ENCODE results near the gene NFE2L2.

DNA sequence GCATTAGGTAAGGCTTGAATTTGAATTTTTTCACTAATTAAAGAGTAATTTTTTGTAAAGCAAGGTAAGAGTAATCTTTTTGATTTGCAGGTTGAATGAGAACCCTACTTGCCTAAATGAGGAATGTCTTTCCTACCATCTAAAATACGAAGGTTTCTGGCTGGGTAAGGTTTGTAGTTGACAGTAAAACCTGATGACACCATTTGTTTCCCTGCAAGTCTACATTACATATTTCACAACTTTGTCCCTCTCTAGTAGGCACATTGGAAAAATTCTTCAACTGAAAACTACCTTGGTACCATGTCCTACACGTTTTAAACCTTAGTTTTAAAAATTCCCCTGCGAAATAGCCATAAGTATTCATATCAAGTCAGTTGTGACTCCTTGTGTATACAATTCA is 42.6 kb downstream of the NFE2L2 start:
- TF ChIP-seq, protein P1, sequence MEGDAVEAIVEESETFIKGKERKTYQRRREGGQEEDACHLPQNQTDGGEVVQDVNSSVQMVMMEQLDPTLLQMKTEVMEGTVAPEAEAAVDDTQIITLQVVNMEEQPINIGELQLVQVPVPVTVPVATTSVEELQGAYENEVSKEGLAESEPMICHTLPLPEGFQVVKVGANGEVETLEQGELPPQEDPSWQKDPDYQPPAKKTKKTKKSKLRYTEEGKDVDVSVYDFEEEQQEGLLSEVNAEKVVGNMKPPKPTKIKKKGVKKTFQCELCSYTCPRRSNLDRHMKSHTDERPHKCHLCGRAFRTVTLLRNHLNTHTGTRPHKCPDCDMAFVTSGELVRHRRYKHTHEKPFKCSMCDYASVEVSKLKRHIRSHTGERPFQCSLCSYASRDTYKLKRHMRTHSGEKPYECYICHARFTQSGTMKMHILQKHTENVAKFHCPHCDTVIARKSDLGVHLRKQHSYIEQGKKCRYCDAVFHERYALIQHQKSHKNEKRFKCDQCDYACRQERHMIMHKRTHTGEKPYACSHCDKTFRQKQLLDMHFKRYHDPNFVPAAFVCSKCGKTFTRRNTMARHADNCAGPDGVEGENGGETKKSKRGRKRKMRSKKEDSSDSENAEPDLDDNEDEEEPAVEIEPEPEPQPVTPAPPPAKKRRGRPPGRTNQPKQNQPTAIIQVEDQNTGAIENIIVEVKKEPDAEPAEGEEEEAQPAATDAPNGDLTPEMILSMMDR (conservative IDR thresholded peaks at IDR 0.05 in 1 of 2, IDR thresholded peaks at IDR 0.05 in 1 of 2; ENCODE audit: extremely low read depth in 1 of 2, insufficient read depth in 1 of 2, low read depth in 1 of 2, low read length in 2 of 2): no peak
- no peak for TF ChIP-seq EZH2 (IDR thresholded peaks at IDR 0.05; ENCODE audit: borderline replicate concordance, low read length)

All from mammary epithelial cell (primary cell).